Ovary (tissue), 3 donors: ENCODE measurements around the gene DIPK1B.

Experiments used
- CTCF ChIP-seq, 3 donors: fragments of 450-650 bp in 2 of 3; fragments of 200-600 bp in 1 of 3; IDR thresholded peaks; one replicate each; pipeline versions ENCODE4 v1.5.1 to v1.8.0; 2016 to 2022; ENCODE audit warnings: antibody characterized with exemption in 3 of 3, mild to moderate bottlenecking in 1 of 3
- EP300 ChIP-seq: sonication (generic); formaldehyde crosslinking; IDR thresholded peaks from one replicate; pipeline ENCODE4 v1.6.1; 2017; ENCODE audit warnings: antibody characterized with exemption
- POLR2A ChIP-seq: fragments of 450-650 bp; IDR thresholded peaks from one replicate; pipeline ENCODE4 v1.6.1; 2017; ENCODE audit warnings: antibody characterized with exemption, mild to moderate bottlenecking, moderate library complexity
- donor health status: DM: no; HTN: no; CAD: no.

DNA sequence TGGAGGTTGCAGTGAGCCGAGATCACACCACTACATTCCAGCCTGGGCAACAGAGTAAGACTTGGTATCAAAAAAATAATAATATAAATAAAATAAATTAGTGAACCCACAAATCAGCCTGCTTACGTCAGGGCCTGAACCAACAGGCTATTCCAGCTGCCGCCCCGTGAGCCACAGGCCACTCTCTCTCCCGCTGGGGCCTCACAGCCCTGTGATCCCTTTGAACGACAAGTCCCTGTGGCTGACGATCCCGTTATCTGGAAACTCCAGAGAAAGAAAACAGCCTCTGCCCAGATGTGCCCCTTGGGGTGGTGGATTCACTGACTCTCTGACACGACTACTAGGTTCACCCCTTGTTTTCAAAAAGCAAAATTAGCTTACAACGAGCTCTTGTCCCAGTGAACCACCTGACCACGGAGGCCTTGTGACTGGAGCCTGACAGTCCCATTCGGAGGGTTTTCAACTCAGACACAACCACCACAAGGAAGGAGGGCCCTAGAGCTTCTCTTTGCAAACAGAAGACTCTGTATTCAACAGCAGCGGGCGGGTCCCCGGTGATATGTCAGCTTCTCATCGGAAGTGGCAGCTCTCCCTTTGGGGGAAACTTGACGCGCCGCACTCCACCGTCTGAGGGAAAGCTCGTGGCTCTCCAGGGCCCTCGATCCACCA, 4.4 kb upstream of the DIPK1B start:
- TF ChIP-seq CTCF (IDR thresholded peaks at IDR 0.05) (no peak), POLR2A (no peak), EP300 (no peak)
